Karpas-422 (cell line): ENCODE measurements around the gene THAP5. TPM values are rescaled to one million over a fixed set of nuclear protein-coding genes. Genes with fewer than 3 reads are reported as not detected.
A peak's percentile ranks its signal among the peaks of the same experiment; 100 is the strongest.

Experiments used
- DNase-seq: peaks from one replicate; pipeline ENCODE4 v3.0.0-alpha.2; 2015
- H2AFZ ChIP-seq: fragments of 200-600 bp; sonication (generic); 2 replicates; pipeline ENCODE4 v1.6.1; 2014; ENCODE audit warnings: antibody characterized with exemption, low read length, mixed read lengths
- H3K27ac ChIP-seq: fragments of 200-600 bp; sonication (generic); 2 replicates; pipeline ENCODE4 v1.5.1; 2014; ENCODE audit warnings: mild to moderate bottlenecking, low read length, moderate library complexity
- H3K27me3 ChIP-seq: fragments of 200-600 bp; sonication (generic); 2 replicates; pipeline ENCODE4 v1.6.1; 2014; ENCODE audit warnings: low read length, mixed read lengths
- H3K36me3 ChIP-seq: fragments of 200-600 bp; sonication (generic); 2 replicates; pipeline ENCODE4 v1.6.1; 2014; ENCODE audit warnings: low read length, mixed read lengths; ENCODE audit not compliant: insufficient read depth
- H3K4me1 ChIP-seq: fragments of 200-600 bp; sonication (generic); 2 replicates; pipeline ENCODE4 v1.6.1; 2014; ENCODE audit warnings: mild to moderate bottlenecking, low read length, mixed read lengths
- H3K4me2 ChIP-seq: fragments of 200-600 bp; sonication (generic); 2 replicates; pipeline ENCODE4 v1.6.1; 2014; ENCODE audit warnings: low read length, low read depth, mild to moderate bottlenecking; ENCODE audit not compliant: poor library complexity, severe bottlenecking
- H3K4me3 ChIP-seq: fragments of 200-600 bp; sonication (generic); 2 replicates; pipeline ENCODE4 v1.5.1; 2014; ENCODE audit warnings: mild to moderate bottlenecking, antibody characterized with exemption, low read length, mixed read lengths
- H3K79me2 ChIP-seq: fragments of 200-600 bp; sonication (generic); 2 replicates; pipeline ENCODE4 v1.6.1; 2014; ENCODE audit warnings: mild to moderate bottlenecking, low read length, mixed read lengths
- H3K9ac ChIP-seq: fragments of 200-600 bp; sonication (generic); 2 replicates; pipeline ENCODE4 v1.6.0; 2014; ENCODE audit warnings: low read length
- H3K9me2 ChIP-seq: fragments of 200-600 bp; sonication (generic), shearing (Covaris generic); replicated peaks from 2 replicates; pipeline ENCODE4 v1.6.0; 2014; ENCODE audit warnings: mild to moderate bottlenecking, low read length, moderate library complexity; ENCODE audit not compliant: insufficient read depth
- H3K9me3 ChIP-seq: fragments of 300-700, 200-600 bp; sonication (generic); 2 replicates; pipeline ENCODE4 v1.6.1; 2014; ENCODE audit warnings: low read length, mixed read lengths
- H4K20me1 ChIP-seq: fragments of 200-600 bp; sonication (generic); 2 replicates; pipeline ENCODE4 v1.6.1; 2014; ENCODE audit warnings: mild to moderate bottlenecking, antibody characterized with exemption, low read length, low read depth; ENCODE audit not compliant: insufficient read depth
- total RNA-seq: library from RNA; depleted of rRNA; stranded (reverse); fragments of >200 nt; shearing (Covaris generic); gene quantifications from 2 replicates; pipeline ENCODE4 v1.2.3, GENCODE V29; 2014; ENCODE audit warnings: low replicate concordance; rRNA removed

Gene THAP5
- total RNA-seq, 1 experiment from 2014 or later = 34.3 TPM

DNA sequence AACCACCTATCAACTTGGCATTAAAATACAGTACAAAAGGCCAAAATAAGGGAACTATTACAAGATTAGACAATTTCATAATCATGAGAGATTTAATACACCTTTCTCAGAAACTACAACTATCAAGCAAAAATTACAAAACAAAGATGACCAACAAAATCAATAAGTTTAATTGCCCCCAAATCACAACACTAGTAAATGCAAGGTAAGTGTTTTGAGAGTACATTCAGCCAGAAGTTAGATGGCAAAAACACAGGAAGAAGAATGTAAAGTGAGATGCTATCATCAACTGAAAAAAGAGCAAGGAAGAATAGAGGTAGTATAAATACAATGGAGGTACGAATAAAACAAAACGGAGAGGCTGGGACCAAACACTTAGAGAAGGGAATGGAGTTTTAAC, 46.7 kb downstream of the THAP5 start:
- H3K27me3 ChIP-seq = no peaks in the 10 kb centered on the region
- peak overlapping the region; percentile 75; the same call in 1 of the 2 replicates for H3K4me3 ChIP-seq
- H3K36me3 ChIP-seq = peaks cover 14% of the 10 kb centered on the region
- H3K9me2 ChIP-seq = no peaks in the 10 kb centered on the region
- peaks cover 74% of the 10 kb centered on the region for H3K79me2 ChIP-seq
- no peaks in the 10 kb centered on the region; the same call in 1 of the 2 replicates for H3K9me3 ChIP-seq
- H2AFZ ChIP-seq = 0 out of 2 replicates have a peak overlapping the region, but pooled peaks have one; percentile 18
- peak overlapping the region; percentile 77; the same call in 1 of the 2 replicates for H3K9ac ChIP-seq
- peak overlapping the region; percentile 34 for H3K27ac ChIP-seq
- H3K4me2 ChIP-seq = peak overlapping the region; percentile 69
- no peak for DNase-seq
- peaks cover 57% of the 10 kb centered on the region for H3K4me1 ChIP-seq
- H4K20me1 ChIP-seq = no peaks in the 10 kb centered on the region

DNA sequence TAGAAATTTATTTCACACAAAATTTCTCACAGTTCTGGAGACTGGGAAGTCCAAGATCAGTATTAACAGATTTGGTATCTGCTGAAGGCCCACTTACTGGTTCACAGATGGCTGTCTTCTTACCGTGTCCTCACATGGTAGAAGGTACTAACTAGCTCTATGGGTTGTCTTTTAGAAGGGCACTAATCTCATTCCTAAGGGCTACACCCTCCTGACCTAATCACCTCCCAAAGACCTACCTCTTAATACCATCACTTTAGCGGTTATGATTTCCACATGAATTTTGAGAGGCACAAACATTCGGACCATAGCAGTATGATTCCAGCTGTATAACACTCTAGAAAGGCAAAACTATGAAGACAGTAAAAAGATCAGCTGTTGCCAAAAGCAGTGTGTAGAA, 51.6 kb downstream of the THAP5 start:
- H3K36me3 ChIP-seq = peaks cover 21% of the 10 kb centered on the region
- peaks cover 64% of the 10 kb centered on the region for H3K4me1 ChIP-seq
- no peaks in the 10 kb centered on the region; the same call in 1 of the 2 replicates for H3K9me3 ChIP-seq
- H3K4me3 ChIP-seq = no peak overlapping the region
- no peak for DNase-seq
- no peak overlapping the region for H3K9ac ChIP-seq
- no peaks in the 10 kb centered on the region for H3K9me2 ChIP-seq
- H3K4me2 ChIP-seq = no peak overlapping the region
- H3K79me2 ChIP-seq = peaks cover 82% of the 10 kb centered on the region
- H2AFZ ChIP-seq = no peak overlapping the region
- no peaks in the 10 kb centered on the region for H3K27me3 ChIP-seq
- no peaks in the 10 kb centered on the region for H4K20me1 ChIP-seq
- no peak overlapping the region for H3K27ac ChIP-seq

DNA sequence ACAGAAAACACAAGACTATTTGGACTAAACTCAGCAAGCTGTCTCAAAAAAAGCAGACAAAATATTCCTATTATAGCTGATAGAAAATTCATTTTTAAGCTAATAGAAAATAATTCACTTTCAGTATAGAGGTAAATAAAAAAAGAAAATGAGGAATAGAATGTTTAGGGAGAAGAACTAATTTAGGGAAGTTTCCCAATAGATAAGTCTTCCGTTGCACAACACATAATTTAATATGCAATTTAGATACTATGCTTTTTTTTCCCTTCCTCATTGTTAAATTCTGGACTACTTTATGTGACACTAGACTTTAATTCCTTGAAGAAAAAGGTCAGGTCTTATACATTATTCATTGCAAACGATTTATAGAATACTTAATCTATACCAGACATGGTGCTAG, 53.9 kb downstream of the THAP5 start:
- H3K9me2 ChIP-seq = no peaks in the 10 kb centered on the region
- H3K4me3 ChIP-seq = peak overlapping the region; percentile 52
- no peaks in the 10 kb centered on the region; the same call in 1 of the 2 replicates for H3K9me3 ChIP-seq
- no peaks in the 10 kb centered on the region for H4K20me1 ChIP-seq
- peak overlapping the region; percentile 66 for H3K9ac ChIP-seq
- H3K27me3 ChIP-seq = no peaks in the 10 kb centered on the region
- DNase-seq = no peak
- H3K4me1 ChIP-seq = peaks cover 67% of the 10 kb centered on the region
- peak overlapping the region; percentile 95 for H3K27ac ChIP-seq
- no peak overlapping the region for H2AFZ ChIP-seq
- H3K4me2 ChIP-seq = peak overlapping the region; percentile 79
- H3K79me2 ChIP-seq = peaks cover 80% of the 10 kb centered on the region
- H3K36me3 ChIP-seq = peaks cover 31% of the 10 kb centered on the region

DNA sequence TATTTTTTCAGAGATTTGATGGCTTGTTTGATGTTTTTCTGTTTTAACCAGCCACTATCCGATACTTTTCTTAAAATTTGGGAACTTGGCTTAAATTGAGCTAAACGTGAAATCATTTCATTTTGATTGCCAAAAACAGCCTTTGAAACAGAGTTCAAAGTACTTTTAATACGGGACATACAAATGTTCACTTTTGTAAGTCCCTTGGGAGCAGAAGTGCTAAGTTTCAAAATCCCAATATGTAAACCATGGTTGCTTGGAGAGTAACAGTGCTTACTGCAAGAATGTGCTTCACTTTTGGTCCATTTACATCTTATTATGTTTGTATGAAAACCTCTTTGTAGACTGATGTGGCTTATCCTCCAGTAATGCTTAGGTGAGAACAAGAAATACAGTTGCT, 54.5 kb downstream of the THAP5 start:
- Histone ChIP-seq H3K4me2 (peak overlapping the region; percentile 79), H3K9me3 (no peaks in the 10 kb centered on the region; the same call in 1 of the 2 replicates), H4K20me1 (no peaks in the 10 kb centered on the region), H3K27me3 (no peaks in the 10 kb centered on the region), H2AFZ (no peak overlapping the region), H3K79me2 (peaks cover 81% of the 10 kb centered on the region), H3K27ac (peak overlapping the region; percentile 95), H3K9me2 (no peaks in the 10 kb centered on the region), H3K9ac (peak overlapping the region; percentile 66), H3K36me3 (peaks cover 32% of the 10 kb centered on the region), H3K4me3 (peak overlapping the region; percentile 52), H3K4me1 (peaks cover 63% of the 10 kb centered on the region)
- DNase-seq = peak; percentile 91

Other genes starting within 250 kb of the THAP5 start
- gene NRCAM, start 113.3 kb downstream of the THAP5 start, total RNA-seq = 0.18 TPM in 1 of 2 replicates, not detected in the other
- gene PNPLA8, start 43.6 kb downstream of the THAP5 start, total RNA-seq = 33.0 and 41.0 TPM in 2 replicates
- 18.4 and 35.6 TPM in 2 replicates for gene DNAJB9, start 168 bp upstream of the THAP5 start, total RNA-seq